Right renal cortex interstitium (tissue), 3 donors: ENCODE measurements around the gene BCAP31. TPM values are rescaled to one million over a fixed set of nuclear protein-coding genes. Genes with fewer than 3 reads are reported as not detected.
"Not testable (repeated sequence)": the region's sequence is repeated elsewhere in the genome, so short reads cannot be mapped to it uniquely, and the experiment has no call there.

Experiments used
- DNase-seq, 3 donors: peaks; one replicate each; pipeline ENCODE4 v3.0.0-alpha.2; 2013; ENCODE audit warnings: low read depth in 3 of 3, low spot score in 2 of 3
- polyA plus RNA-seq, 3 donors: library from polyadenylated mRNA; unstranded; fragments of 120-200 nt; gene quantifications; one replicate each; pipeline ENCODE4 v1.2.1, GENCODE V29; 2013; ENCODE audit not compliant: insufficient read length in 3 of 3

The BCAP31 gene
- polyA plus RNA-seq, 3 donors = 191 to 206 (median 202) TPM

DNA sequence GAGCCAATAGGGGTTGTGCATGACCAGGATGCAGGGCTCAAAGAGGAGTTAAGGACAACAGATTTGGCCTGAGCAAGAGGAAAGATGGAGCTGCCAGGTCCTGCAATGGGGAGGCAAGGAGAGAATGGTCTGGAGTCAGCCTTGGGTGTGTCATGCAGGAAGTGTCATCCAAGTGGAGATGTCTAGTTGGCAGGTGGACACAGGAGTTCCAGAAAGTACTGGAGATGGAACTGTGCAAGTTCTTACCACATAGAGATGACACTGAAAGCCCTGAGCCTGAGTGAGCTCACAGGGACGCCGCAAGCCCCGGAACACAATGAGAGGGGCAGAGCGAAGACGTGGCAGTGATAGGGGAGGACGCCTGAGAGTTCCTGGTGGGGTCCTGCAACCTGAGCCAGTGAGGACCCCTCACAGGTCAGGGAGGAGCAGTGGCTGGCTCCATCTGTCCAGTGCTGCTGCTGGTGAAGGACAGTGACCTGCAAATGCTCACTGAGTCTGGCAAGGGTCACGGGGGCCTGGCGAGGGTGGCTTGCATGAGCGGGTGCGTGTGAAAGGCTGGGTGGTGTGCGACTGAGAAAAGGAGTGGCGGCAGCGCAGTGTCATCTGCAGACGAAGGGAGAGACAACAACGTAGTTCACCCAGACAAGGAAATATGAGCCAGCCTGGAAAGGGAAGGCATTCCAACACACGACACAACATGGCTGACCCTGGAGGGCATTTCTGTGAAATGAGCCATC lies 27.0 kb downstream of the BCAP31 start:
- DNase-seq = not testable (repeated sequence)

DNA sequence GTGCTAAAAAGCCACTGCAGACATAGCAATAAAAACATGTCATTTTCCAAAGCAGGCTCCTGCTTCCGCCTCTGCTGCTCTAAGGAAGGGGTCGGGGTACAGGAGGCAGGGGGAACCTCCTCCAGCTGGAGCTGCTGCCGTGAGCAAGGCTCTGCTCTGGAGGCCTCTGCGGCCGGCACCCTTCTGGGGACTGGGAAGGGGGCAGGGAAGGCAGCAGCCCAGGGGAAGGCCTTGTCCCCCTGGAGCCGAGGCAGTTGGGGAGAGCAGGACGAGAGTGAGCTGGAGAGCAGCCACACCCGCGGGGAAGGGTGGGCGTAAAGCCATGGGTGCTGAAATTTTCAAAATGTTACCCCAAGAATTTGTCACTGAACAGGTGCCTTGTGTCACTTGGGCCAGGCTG lies 27.6 kb downstream of the BCAP31 start:
- not testable (repeated sequence) for DNase-seq

DNA sequence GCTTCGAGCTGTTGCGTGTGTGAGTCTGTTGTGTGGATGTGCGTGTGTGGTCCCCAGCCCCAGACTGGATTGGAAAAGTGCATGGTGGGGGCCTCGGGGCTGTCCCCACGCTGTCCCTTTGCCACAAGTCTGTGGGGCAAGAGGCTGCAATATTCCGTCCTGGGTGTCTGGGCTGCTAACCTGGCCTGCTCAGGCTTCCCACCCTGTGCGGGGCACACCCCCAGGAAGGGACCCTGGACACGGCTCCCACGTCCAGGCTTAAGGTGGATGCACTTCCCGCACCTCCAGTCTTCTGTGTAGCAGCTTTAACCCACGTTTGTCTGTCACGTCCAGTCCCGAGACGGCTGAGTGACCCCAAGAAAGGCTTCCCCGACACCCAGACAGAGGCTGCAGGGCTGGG lies 28.1 kb downstream of the BCAP31 start:
- no peak for DNase-seq

DNA sequence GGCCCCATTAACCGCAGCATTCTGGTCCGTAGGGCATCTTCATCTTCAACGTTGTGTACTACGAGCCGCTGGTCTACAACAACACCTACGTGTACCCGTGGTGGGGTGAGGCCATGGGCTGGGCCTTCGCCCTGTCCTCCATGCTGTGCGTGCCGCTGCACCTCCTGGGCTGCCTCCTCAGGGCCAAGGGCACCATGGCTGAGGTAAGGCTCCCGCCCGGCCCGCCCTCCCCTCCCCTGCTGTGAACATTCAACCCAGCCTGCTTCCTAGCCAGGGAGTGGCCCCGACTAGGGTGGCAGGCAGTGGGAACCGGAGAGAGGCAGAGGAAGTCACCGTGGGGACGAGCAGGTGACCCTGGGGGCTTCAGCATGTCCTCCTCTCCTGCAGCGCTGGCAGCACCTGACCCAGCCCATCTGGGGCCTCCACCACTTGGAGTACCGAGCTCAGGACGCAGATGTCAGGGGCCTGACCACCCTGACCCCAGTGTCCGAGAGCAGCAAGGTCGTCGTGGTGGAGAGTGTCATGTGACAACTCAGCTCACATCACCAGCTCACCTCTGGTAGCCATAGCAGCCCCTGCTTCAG lies 29.4 kb downstream of the BCAP31 start:
- no peak for DNase-seq

DNA sequence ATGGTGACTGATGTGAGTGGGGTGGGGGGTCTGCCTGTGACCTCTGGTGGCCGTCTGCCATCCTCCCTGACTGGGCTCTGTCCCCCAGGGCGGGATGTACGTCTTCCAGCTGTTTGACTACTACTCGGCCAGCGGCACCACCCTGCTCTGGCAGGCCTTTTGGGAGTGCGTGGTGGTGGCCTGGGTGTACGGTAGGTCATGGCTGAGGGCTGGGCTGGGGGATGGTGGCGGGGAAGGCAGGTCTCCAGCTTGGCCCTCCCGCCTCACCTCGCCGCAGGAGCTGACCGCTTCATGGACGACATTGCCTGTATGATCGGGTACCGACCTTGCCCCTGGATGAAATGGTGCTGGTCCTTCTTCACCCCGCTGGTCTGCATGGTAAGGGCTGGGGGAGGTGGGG lies 29.9 kb downstream of the BCAP31 start:
- not testable (repeated sequence) for DNase-seq

DNA sequence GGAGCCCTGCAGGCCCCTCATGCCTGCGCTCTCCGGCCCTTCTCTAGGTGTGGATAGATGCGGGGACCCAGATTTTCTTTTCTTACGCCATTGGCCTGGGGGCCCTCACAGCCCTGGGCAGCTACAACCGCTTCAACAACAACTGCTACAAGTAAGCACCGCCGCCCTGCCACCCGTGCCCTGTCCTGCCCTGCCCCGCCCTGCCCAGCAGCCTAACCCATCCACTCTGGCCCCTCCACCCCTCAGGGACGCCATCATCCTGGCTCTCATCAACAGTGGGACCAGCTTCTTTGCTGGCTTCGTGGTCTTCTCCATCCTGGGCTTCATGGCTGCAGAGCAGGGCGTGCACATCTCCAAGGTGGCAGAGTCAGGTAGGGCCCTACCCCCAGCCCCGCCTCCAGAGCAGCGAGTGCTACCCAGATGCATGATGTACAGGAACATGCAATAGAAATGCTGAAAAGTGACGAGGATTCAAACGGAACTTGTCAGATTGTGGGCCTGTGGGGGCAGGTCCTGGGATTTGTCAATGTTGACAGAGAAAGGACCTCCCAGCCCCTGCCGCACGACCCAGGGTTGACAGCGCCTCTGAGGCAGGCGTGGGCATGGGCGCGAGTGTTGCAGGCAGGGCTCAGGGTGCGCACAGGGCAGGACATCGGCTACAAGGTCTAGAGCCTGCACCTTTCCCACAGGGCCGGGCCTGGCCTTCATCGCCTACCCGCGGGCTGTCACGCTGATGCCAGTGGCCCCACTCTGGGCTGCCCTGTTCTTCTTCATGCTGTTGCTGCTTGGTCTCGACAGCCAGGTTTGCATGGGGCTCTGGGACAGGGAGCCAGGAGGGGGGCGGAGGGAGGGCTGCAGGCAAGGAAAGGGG lies 30.7 kb downstream of the BCAP31 start:
- DNase-seq = no peak

DNA sequence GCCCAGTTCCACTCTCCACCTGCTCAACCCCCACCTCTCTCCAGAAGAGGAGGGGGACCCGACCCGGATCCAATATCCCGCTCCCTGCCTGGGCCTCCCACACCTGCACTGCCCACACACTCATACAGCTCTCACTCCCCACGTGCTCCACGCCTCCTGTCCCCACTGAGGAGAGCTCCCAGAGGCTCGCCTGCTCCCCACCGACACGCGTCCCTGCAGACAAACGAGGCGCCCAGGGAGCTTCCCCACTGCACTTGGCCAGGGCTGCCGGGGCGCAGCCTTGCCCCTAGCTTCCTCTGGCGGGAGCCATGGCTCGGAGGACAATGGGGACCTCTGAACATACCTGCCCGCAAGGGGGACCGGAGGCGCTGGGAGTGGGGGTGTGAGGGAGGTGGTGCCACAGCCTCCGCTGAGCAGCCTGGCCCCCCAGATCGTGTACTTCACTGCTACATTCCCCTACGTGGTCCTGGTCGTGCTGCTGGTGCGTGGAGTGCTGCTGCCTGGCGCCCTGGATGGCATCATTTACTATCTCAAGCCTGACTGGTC lies 31.5 kb downstream of the BCAP31 start:
- DNase-seq = no peak

DNA sequence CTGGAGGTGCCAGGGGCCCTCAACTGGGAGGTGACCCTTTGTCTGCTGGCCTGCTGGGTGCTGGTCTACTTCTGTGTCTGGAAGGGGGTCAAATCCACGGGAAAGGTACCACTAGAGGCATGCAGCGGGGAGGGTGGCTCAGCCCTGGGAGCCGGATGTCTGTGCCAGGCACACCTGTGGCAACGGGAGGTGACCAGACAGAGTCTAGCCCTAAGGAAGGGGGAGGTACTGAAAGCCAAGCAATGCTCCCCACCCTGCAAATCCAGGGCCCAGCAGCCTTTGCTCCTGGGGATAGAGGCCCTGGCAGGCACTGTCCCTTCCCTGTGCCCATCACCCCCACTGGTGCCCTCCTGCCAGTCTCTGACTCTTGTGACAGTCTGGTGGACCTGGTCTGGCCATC lies 32.2 kb downstream of the BCAP31 start:
- DNase-seq = no peak

DNA sequence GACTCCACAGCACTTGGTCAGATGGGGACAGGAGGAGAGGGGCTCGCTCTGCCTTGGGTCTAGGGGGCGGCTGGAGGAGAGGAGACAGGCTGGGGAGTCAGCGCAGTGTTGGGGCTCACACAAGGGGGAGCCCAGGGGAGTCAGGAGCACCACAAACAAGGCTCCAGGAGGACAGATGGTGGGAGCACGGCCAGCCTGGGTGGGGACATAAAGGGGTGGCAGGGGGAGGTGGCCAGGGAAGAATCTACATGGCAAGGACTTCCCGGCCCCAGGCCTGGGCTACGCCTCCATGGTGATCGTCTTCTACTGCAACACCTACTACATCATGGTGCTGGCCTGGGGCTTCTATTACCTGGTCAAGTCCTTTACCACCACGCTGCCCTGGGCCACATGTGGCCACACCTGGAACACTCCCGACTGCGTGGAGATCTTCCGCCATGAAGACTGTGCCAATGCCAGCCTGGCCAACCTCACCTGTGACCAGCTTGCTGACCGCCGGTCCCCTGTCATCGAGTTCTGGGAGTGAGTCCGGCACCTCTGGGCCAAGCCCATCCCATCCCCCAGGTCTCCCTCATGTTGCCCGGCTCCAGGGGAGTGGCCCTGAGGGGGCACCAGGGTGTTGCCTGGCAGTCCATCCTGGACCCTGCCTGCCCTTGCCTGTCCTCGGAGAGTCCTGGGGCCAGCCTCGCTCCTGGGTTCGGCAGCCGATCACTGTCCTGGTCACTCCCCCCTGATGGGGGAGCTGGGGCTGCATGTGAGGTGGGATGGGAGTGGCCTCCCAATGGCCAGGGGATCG lies 33.0 kb downstream of the BCAP31 start:
- not testable (repeated sequence) for DNase-seq

DNA sequence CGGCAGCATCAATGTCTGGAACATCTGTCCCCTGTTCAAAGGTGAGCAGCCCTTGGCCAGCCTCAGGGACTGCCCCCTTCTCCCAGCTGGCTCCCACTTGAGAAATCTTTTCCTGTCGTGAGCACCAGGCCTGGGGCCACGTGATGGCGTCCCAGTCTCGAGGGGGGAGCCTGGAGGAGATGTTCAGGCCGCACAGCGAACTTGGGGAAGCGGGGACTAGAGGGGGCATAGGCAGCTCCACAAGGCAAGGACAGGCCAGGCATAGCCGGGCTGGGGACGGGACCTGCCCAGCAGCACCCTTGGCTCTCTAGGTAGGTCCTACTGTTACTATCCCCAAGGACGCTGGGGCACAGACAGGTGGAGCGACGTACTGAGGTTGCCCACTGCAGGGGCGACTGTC lies 33.7 kb downstream of the BCAP31 start:
- DNase-seq = no peak

DNA sequence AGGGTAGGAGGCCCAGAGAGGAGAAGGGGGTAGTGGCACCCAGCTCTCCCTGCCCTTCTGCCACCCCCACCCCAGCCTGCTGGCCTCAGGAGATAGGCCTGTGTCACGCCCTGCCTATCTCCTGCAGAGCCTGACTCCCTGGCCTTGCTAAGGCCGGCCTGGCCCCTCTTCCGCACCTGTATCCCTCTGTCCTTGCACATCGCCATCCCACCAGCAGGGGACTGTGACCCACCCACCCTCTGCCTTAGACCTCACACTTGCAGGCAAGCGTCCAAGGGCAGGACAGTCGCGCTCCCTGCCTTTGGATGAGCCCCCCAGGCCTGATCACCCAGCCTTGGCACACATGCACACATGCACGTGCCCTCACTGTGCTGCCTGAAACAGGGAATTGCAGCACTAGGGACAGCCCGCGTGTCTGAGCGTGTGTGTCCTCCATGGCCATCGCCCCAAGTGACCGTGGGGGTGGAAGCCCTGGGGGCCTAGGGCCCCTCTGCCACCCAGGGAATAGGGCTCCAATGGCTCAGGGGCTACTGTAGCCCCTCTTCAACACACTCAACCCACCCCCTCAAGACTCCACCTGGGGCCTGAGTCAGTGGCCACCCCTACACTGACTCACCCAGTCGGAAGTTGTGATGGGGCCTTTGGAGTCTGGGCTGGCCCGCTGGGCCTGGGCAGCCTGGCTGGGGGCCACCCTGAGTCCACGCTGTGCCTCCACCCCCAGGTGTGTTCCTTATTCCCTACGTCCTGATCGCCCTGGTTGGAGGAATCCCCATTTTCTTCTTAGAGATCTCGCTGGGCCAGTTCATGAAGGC lies 34.3 kb downstream of the BCAP31 start:
- no peak for DNase-seq

DNA sequence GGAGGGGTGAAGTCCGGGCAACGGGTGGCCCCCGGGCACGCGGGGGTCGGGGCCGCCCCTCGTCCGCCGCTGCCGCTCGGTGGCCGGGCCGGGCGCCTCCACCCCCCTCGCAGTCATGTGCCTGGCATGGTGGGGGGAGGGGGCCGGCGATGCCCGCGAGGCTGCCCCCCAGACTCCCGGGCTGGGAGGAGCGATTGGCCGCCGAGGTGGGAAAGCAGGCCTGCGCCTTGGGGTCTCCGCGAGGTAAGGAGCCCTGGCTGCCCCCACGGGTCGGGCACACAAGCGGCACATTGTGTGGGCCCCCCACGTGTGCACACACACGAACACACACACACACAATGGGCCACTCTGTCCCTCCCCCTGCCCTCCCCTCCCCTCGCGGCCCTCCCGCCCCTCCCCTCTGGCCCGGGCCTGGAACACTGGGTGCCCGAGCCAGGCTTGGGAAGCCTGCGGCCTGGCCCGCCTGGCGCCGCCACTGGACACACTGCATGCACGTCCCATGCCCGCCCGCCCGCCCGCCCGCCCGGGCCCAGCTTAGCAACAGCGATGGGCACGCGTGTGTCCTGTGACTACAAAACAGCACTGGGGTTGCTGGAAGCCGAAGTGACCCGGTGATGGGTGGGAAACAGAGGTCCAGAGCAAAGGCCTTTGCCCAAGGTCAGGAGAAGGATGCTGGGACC lies 35.1 kb downstream of the BCAP31 start:
- DNase-seq = no peak

DNA sequence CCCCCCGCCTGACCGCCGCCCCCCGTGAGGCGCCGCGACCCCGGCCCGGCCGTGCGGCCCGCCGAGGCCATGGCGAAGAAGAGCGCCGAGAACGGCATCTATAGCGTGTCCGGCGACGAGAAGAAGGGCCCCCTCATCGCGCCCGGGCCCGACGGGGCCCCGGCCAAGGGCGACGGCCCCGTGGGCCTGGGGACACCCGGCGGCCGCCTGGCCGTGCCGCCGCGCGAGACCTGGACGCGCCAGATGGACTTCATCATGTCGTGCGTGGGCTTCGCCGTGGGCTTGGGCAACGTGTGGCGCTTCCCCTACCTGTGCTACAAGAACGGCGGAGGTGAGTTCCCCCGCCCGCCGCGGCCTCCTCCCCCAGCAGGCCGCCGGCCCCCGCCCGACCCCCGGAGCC lies 35.7 kb downstream of the BCAP31 start:
- no peak for DNase-seq

DNA sequence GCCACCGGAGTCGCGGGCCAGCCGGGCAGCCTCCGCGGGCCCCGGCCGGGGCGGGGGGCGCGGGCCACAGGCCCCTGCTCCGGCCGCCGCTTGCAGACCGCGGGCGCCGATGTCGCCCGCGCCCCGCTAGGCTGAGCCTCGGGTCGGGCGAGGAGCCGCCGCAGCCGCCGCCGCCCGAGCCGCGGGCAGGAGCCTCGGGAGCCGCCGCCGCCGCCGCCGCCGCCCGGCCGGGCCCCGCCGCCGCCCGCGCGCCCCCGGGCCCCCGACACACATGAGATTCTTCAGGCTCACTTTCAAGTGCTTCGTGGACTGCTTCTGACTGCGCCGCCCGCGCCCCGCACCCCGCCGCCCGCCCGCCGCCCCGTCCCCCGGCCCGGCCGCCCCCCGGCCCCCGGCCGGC lies 36.1 kb downstream of the BCAP31 start:
- no peak for DNase-seq

DNA sequence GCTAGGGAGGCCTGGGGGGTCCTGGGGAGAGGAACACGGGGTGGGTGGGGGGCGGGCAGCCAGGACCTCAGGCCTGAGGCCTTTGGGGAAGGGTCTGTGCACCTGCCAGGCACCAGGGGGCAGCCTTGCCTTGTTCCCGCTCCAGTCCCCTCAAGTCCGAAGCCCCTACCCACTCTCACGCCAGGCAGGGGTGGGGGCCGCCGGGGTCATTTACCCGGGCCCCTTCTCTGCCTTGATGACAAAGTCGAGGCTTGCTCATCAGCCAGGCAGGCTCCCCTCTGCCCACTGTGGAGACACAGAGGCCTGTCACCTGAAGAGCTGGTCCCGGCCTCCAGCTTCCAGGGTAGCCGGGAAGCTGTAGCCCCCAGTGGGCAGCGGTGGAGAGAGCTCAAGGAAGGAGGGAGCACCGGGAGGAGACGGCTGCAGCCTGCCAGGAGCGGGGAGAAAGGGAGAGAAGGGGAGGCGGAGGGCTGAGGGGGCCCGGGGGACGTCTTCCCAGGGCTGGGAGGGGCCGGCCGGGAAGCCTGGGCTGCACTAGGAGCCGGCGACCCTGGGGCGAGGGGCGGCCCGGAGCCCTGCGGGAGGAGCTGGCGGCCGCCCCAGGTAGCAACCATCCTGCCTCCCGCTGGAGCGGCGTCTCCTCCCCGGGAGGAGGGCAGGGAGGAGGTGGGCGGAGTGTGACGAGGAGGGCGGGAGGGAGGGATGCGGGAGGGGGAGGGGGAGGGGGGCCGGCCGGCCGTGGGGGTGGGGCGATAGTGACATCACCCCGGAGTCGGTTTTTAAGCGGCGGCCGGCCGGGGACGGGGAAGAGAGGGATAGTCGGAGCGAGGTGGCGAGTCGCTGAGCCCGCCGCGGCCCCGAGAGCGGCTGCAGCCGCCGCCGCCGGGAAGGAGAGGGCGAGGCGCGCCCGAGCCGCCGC lies 36.8 kb downstream of the BCAP31 start, which contains the start of gene SLC6A8:
SLC6A8 (plus strand) TSS at position 806 of the 919 bp plus-strand sequence. CDS start 649 bp downstream, outside the sequence.
- DNase-seq = no peak

DNA sequence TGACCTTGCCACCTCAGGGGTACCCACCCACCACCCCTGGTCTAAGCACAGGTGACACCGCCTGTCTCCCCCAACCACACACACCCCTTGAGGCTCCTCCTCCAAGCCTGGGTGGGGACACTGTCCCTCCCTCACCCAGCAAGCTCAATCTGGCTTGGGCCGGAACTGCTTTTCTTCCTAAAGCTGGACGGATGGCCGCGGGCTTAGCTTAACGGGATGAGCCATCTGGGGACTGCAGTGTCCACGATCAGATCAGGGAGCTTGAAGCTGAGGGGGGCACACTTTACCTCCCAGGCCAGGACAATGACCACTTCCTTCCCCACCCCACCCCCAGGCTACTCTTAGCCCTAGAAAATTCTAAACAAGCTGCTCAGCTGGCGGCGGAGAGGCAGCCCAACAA lies 37.5 kb downstream of the BCAP31 start:
- no peak for DNase-seq

DNA sequence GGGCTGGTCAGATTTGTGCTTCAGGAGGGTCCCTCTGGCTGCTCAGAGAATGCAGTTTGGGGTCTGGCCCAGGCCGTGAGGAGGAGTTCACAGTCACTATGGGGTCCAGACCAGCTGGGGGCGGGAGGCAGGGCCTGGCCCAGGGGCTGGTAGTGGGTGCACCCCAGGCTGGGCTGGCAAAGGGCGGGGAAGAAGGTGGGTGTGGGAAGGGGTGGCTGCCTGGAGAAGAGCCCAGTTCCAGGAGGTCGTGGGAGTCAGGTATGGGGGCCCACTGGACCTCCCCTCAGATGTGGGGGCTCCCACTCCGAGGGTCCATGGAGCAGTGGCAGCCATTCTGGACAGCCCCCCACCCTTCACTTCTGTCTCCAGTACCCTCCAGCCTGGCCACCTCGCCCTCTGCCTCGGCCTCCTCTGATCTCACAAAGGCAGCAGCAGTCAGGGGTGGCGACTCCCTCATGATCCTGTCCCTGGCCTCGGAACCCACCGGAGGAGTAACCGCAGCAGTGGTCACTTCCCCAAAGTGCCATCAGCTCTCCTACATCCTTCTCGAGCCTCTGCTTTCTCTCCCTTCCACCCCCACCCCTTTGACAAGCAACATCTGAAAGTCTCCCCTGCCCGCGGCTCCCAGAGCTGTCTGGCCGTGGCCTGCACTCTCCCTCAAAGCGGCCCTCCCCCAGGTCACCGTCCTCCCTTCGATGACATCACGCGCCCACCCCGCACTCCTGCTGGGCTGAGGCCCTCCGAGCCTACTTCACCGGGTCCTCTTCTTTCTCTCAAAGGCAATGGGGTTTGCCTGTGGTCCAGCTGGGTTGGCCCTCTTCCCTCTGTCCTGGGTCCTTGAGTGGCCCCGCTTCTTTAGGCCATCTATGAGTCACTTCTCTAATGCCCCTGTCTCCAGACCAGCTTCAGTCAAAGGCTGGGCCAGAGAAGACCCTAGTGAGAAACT lies 38.2 kb downstream of the BCAP31 start:
- DNase-seq = no peak
